Measurements from ENCODE around the gene ZNF536.

Gene ZNF536

GRCh38 chr19:30546332-30546731 lies 174.1 kb downstream of the ZNF536 start:
- no peak for TF ChIP-seq CTCF (IDR thresholded peaks at IDR 0.05)
- no peak for TF ChIP-seq ZFX (IDR thresholded peaks at IDR 0.05; ENCODE audit: borderline replicate concordance)
- H3K27ac ChIP-seq = no peak overlapping the region

- no peak overlapping the region for H3K27ac ChIP-seq
- no peak for TF ChIP-seq CTCF (IDR thresholded peaks at IDR 0.05)
- TF ChIP-seq ZFX (IDR thresholded peaks at IDR 0.05; ENCODE audit: borderline replicate concordance) = no peak
Measured at GRCh38 chr19:30547246-30547645, 175.1 kb downstream of the ZNF536 start.

GRCh38 chr19:30549151-30549550 lies 177.0 kb downstream of the ZNF536 start:
- H3K27ac ChIP-seq = no peak overlapping the region
- TF ChIP-seq CTCF (IDR thresholded peaks at IDR 0.05) = no peak
- no peak for TF ChIP-seq ZFX (IDR thresholded peaks at IDR 0.05; ENCODE audit: borderline replicate concordance)

- TF ChIP-seq CTCF (IDR thresholded peaks at IDR 0.05) (no peak), ZFX (IDR thresholded peaks at IDR 0.05; ENCODE audit: borderline replicate concordance) (no peak)
- H3K27ac ChIP-seq = no peak overlapping the region
Measured at GRCh38 chr19:30551271-30551670, 179.1 kb downstream of the ZNF536 start.

GRCh38 chr19:30552593-30552992 lies 180.4 kb downstream of the ZNF536 start:
- no peak overlapping the region for H3K27ac ChIP-seq
- TF ChIP-seq ZFX (IDR thresholded peaks at IDR 0.05; ENCODE audit: borderline replicate concordance) (no peak), CTCF (IDR thresholded peaks at IDR 0.05) (no peak)

- TF ChIP-seq ZFX (IDR thresholded peaks at IDR 0.05; ENCODE audit: borderline replicate concordance) (no peak), CTCF (IDR thresholded peaks at IDR 0.05) (no peak)
- H3K27ac ChIP-seq = no peak overlapping the region
Measured at GRCh38 chr19:30555075-30555790, 183.0 kb downstream of the ZNF536 start.

- TF ChIP-seq CTCF (IDR thresholded peaks at IDR 0.05) = no peak
- no peak for TF ChIP-seq ZFX (IDR thresholded peaks at IDR 0.05; ENCODE audit: borderline replicate concordance)
- H3K27ac ChIP-seq = peak overlapping the region; percentile 33; the same call in 1 of the 2 replicates
Measured at GRCh38 chr19:30555791-30556110, 183.6 kb downstream of the ZNF536 start.
